NT2/D1 (cell line): ENCODE data around the gene SPDYE4.

ENCODE experiments used
- SUZ12 ChIP-seq: IDR thresholded peaks from 2 replicates; pipeline ENCODE4 v1.6.1; 2011; ENCODE audit not compliant: insufficient read length, insufficient read depth; ENCODE audit errors: extremely low read depth
- YY1 ChIP-seq: IDR thresholded peaks from 2 replicates; pipeline ENCODE4 v1.6.1; 2011; ENCODE audit not compliant: insufficient read length, insufficient read depth
- ZNF274 ChIP-seq: IDR thresholded peaks from 2 replicates; pipeline ENCODE4 v1.6.1; 2011; ENCODE audit warnings: mild to moderate bottlenecking, low read depth, low read length

DNA sequence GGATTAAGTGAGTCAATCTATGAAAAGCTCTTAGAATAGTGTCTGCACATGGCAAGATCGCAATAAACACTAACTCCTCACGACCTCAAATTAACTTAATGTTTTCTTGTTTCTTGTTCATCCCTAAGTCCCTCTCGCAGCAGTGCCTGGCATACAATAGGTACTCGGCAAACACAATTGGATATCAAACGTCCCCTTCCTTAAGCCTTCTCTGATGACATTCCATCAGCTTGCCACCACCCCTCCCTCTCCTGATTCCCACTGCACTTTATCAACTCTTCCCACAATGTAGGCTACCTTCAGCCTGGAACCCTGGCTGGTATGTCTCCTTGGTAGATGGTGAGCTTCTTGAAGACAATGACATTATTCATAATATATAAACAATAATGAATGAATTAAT, 47.1 kb downstream of the SPDYE4 start:
- TF ChIP-seq ZNF274 (no peak), YY1 (no peak), SUZ12 (no peak)
